PC-3 (cell line): ENCODE data around the gene TNFRSF18. TPM values are rescaled to one million over a fixed set of nuclear protein-coding genes. Genes with fewer than 3 reads are reported as not detected.

Experiments used
- ATAC-seq: fragments of 200-7000 bp; cut with Tn5 transposase; 2 replicates; pipeline ENCODE4 v1.9.1; 2020; ENCODE audit warnings: mild to moderate bottlenecking, moderate library complexity
- BruUV-seq: library from RNA; stranded (reverse); fragments of 400-500 nt; replicated peaks from 2 replicates; lab custom pipeline; 2021; lab: Mats Ljungman, UMichigan
- CTCF ChIA-PET: fragments of 300-600 bp; sonication (Branson Sonifier 250); formaldehyde crosslinking; loops from one replicate; lab custom pipeline; 2022; ENCODE audit warnings: antibody characterized with exemption; lab: Charles Lee
- POLR2A ChIA-PET: fragments of 300-600 bp; sonication (Branson Sonifier 250); formaldehyde crosslinking; loops from one replicate; lab custom pipeline; 2022; ENCODE audit warnings: antibody characterized with exemption; ENCODE audit not compliant: unreplicated experiment; lab: Charles Lee
- DNase-seq: peaks from one replicate; pipeline ENCODE4 v3.0.0-alpha.2; 2015
- H2AFZ ChIP-seq: fragments of 300-600 bp; sonication (generic); 2 replicates; pipeline ENCODE4 v1.6.0; 2016; ENCODE audit warnings: antibody characterized with exemption, low read length
- H3F3A ChIP-seq: fragments of 300-600 bp; sonication (generic); one replicate; pipeline ENCODE4 v1.6.0; 2017; ENCODE audit warnings: antibody characterized with exemption, low read length, control low read depth, mild to moderate bottlenecking; ENCODE audit not compliant: unreplicated experiment
- H3K27ac ChIP-seq: fragments of 300-600 bp; sonication (generic); 2 replicates; pipeline ENCODE4 v1.5.1; 2016; ENCODE audit warnings: mild to moderate bottlenecking, low read length
- H3K27me3 ChIP-seq: fragments of 300-600 bp; sonication (generic); 2 replicates; pipeline ENCODE4 v1.6.1; 2016; ENCODE audit warnings: low read length, mixed read lengths
- H3K36me3 ChIP-seq: fragments of 300-600 bp; sonication (generic); 2 replicates; pipeline ENCODE4 v1.6.1; 2016; ENCODE audit warnings: low read depth, mixed run types, low read length, mixed read lengths
- H3K4me1 ChIP-seq: fragments of 300-600 bp; sonication (generic); 2 replicates; pipeline ENCODE4 v1.5.1; 2016; ENCODE audit warnings: low read length; ENCODE audit not compliant: insufficient read depth
- H3K4me2 ChIP-seq: fragments of 300-600 bp; sonication (generic); 2 replicates; pipeline ENCODE4 v1.6.0; 2016; ENCODE audit warnings: low read length
- H3K4me3 ChIP-seq: fragments of 300-600 bp; sonication (generic); 2 replicates; pipeline ENCODE4 v1.5.1; 2016; ENCODE audit warnings: mild to moderate bottlenecking, low read length, mixed read lengths
- H3K79me2 ChIP-seq: fragments of 300-600 bp; sonication (generic); 2 replicates; pipeline ENCODE4 v1.6.1; 2017; ENCODE audit warnings: low read length, mixed read lengths
- H3K9ac ChIP-seq: fragments of 300-600 bp; sonication (generic); 2 replicates; pipeline ENCODE4 v1.6.0; 2016; ENCODE audit warnings: mild to moderate bottlenecking, low read length
- H3K9me2 ChIP-seq: fragments of 300-600 bp; sonication (generic); replicated peaks from 2 replicates; pipeline ENCODE4 v1.6.1; 2016; ENCODE audit warnings: mixed run types, low read length, mixed read lengths
- H3K9me3 ChIP-seq: fragments of 300-600 bp; sonication (generic); 2 replicates; pipeline ENCODE4 v1.6.1; 2016; ENCODE audit warnings: low read length, mixed read lengths
- H4K20me1 ChIP-seq: fragments of 300-600 bp; sonication (generic); 2 replicates; pipeline ENCODE4 v1.6.1; 2016; ENCODE audit warnings: low read length, mixed read lengths
- EZH2 ChIP-seq: fragments of 300-600 bp; sonication (generic); IDR thresholded peaks from one replicate; pipeline ENCODE4 v1.6.1; 2017; ENCODE audit warnings: antibody characterized with exemption, mild to moderate bottlenecking, low read length; ENCODE audit not compliant: unreplicated experiment
- EZH2phosphoT487 ChIP-seq: fragments of 300-600 bp; sonication (generic); IDR thresholded peaks from 2 replicates; pipeline ENCODE4 v1.6.1; 2018; ENCODE audit warnings: mild to moderate bottlenecking, antibody characterized with exemption, low read length, borderline replicate concordance
- intact Hi-C: fragments of 100-400 bp; cut with micrococcal nuclease; formaldehyde crosslinking; loops from 2 replicates; pipeline ENCODE4 v1.9.0; 2023
- total RNA-seq: library from RNA; depleted of rRNA; stranded (reverse); fragments of >200 nt; gene quantifications from 2 replicates; pipeline ENCODE4 v1.2.3, GENCODE V29; 2014
- TF ChIP-seq, protein P1 (sequence below): fragments of 300-600 bp; sonication (generic); conservative IDR thresholded peaks from 2 replicates; pipeline ENCODE4 v1.5.1; 2017; ENCODE audit warnings: antibody characterized with exemption, low read depth, mild to moderate bottlenecking, low read length

Gene TNFRSF18
- total RNA-seq, 1 experiment from 2014 or later, result 87.2 TPM

DNA sequence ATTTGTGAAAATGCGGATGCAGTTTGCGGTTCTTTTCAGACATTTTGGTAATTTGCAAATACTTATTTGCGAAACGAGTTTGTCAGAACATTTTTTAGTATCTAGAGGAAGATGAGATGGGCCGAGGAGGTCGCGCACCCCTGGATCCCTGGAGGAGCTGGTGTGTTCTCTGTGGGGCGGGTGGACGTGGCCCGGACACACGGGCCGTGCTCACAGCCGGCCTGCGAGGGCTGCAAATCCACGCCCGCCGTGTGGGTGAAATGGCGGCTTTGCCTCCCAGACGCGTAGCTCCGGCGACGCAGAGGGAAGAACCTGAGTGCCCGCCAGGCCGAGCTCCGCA, 42.1 kb downstream of the TNFRSF18 start:
- peak overlapping the region; percentile 82 for H3K4me2 ChIP-seq
- H3K27me3 ChIP-seq, result no peaks in the 10 kb centered on the region
- H3K9me3 ChIP-seq, result no peaks in the 10 kb centered on the region
- H3K9ac ChIP-seq, result peak overlapping the region; percentile 77
- peak overlapping the region; percentile 73 for H3K27ac ChIP-seq
- no peaks in the 10 kb centered on the region for H3K9me2 ChIP-seq
- no peak for DNase-seq
- TSS peak; percentile 51 for BruUV-seq
- peak overlapping the region; percentile 90 for H3K4me3 ChIP-seq
- peaks cover 65% of the 10 kb centered on the region for H3K79me2 ChIP-seq
- intact Hi-C loops, result loop anchor here (2.0 kb wide), 2 partner anchors 42 to 66 kb away; no protein-coding TSS in a partner anchor
- H3K36me3 ChIP-seq, result no peaks in the 10 kb centered on the region
- H3F3A ChIP-seq, result no peaks in the 10 kb centered on the region
- TF ChIP-seq EZH2phosphoT487 (no peak), EZH2 (no peak)
- TF ChIP-seq, protein P1, sequence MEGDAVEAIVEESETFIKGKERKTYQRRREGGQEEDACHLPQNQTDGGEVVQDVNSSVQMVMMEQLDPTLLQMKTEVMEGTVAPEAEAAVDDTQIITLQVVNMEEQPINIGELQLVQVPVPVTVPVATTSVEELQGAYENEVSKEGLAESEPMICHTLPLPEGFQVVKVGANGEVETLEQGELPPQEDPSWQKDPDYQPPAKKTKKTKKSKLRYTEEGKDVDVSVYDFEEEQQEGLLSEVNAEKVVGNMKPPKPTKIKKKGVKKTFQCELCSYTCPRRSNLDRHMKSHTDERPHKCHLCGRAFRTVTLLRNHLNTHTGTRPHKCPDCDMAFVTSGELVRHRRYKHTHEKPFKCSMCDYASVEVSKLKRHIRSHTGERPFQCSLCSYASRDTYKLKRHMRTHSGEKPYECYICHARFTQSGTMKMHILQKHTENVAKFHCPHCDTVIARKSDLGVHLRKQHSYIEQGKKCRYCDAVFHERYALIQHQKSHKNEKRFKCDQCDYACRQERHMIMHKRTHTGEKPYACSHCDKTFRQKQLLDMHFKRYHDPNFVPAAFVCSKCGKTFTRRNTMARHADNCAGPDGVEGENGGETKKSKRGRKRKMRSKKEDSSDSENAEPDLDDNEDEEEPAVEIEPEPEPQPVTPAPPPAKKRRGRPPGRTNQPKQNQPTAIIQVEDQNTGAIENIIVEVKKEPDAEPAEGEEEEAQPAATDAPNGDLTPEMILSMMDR, result no peak
- peaks cover 17% of the 10 kb centered on the region for H3K4me1 ChIP-seq
- ChIA-PET POLR2A (interaction anchor here (0.7 kb wide), 1 partner anchor 85 kb away, joined by 5 read pairs; no protein-coding TSS in a partner anchor), CTCF (interaction anchor here (2.8 kb wide), 1 partner anchor 42 kb away, joined by 16 read pairs; no protein-coding TSS in a partner anchor)
- ATAC-seq, result peak; percentile 3; the same call in 1 of the 2 replicates
- peak overlapping the region; percentile 14; the same call in 1 of the 2 replicates for H2AFZ ChIP-seq
- H4K20me1 ChIP-seq, result peaks cover 42% of the 10 kb centered on the region

DNA sequence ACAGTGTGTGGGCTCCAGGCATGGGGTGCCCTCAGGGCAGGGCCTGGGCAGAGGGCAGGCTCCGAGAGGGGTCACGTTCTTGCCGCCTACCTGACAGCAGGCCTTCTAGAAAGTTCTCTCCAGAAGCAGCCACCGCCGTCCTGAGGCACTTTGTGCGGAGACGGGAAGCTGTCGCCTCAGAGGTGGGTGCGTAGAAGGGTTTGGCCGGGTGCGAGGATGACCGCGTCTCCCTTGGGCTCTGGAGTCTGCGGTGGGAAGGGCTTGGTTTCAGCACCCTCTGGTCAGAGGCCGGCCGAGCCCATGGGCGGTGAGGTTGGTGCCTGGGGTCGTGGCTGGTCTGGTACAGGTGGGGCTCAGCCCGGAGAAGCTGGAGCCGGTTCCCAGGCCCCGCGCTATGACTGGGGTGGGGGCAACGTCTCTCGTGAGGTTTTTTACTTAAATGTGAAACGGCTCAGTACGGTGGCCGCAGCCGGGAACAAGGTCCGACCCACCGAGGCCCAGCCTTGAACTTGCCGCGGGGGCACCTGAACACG, 42.8 kb downstream of the TNFRSF18 start:
- intact Hi-C loops, result loop anchor here (2.0 kb wide), 2 partner anchors 41 to 67 kb away; no protein-coding TSS in a partner anchor
- peaks cover 19% of the 10 kb centered on the region for H3K4me1 ChIP-seq
- no peak for TF ChIP-seq EZH2phosphoT487
- TF ChIP-seq, protein P1, result no peak
- no peak for TF ChIP-seq EZH2
- no peaks in the 10 kb centered on the region for H3K9me3 ChIP-seq
- no peaks in the 10 kb centered on the region for H3K36me3 ChIP-seq
- H3K27ac ChIP-seq, result peak overlapping the region; percentile 73
- peak; percentile 3 for ATAC-seq
- H3F3A ChIP-seq, result no peaks in the 10 kb centered on the region
- no peaks in the 10 kb centered on the region for H3K9me2 ChIP-seq
- H3K27me3 ChIP-seq, result no peaks in the 10 kb centered on the region
- ChIA-PET POLR2A (no interaction called here), CTCF (interaction anchor here (2.8 kb wide), 1 partner anchor 42 kb away, joined by 16 read pairs; no protein-coding TSS in a partner anchor)
- BruUV-seq, result TSS peak; percentile 58
- peak; percentile 46 for DNase-seq
- H3K4me3 ChIP-seq, result peak overlapping the region; percentile 90
- peak overlapping the region; percentile 82 for H3K4me2 ChIP-seq
- peak overlapping the region; percentile 77 for H3K9ac ChIP-seq
- peaks cover 59% of the 10 kb centered on the region for H3K79me2 ChIP-seq
- peaks cover 41% of the 10 kb centered on the region for H4K20me1 ChIP-seq
- H2AFZ ChIP-seq, result peak overlapping the region; percentile 60
